NB4 (cell line): ENCODE results near the gene NAXD.

Experiments used
- DNase-seq: peaks from one replicate; pipeline ENCODE4 v3.0.0; 2010; ENCODE audit warnings: low read depth
- H3K4me3 ChIP-seq: one replicate; pipeline ENCODE4 v1.5.1; 2011; ENCODE audit warnings: mild to moderate bottlenecking, low read depth, low read length, moderate library complexity
- CTCF ChIP-seq: IDR thresholded peaks from one replicate; pipeline ENCODE4 v1.5.1; 2012; ENCODE audit warnings: low read depth, low read length
- MYC ChIP-seq: IDR thresholded peaks from 2 replicates; pipeline ENCODE4 v1.6.1; 2011; ENCODE audit warnings: low read depth, low read length
- POLR2A ChIP-seq: IDR thresholded peaks from 2 replicates; pipeline ENCODE4 v1.6.1; 2011; ENCODE audit warnings: mild to moderate bottlenecking; ENCODE audit not compliant: insufficient read length; ENCODE audit errors: extremely low read depth
- TF ChIP-seq, protein P1 (sequence below): IDR thresholded peaks from 2 replicates; pipeline ENCODE4 v1.6.1; 2011; ENCODE audit warnings: low read depth, low read length

The NAXD gene

DNA sequence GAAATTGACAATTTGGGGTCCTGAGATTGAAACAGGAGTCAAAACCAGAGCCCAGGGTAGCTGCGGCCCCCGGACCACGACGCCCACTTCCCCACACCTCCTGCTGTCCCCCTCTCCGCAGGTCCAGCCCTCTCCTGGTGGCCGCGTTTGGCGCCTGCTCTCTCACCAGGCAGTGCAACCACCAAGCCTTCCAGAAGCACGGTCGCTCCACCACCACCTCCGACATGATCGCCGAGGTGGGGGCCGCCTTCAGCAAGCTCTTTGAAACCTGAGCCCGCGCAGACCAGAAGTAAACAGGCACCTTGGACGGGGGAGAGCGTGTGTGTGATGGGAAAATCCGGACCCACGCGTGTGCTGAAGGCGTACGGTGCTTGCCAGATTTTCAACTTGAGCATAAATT lies 22.9 kb downstream of the NAXD start:
- H3K4me3 ChIP-seq, result no peak overlapping the region
- TF ChIP-seq MYC (no peak), CTCF (no peak), POLR2A (no peak)
- TF ChIP-seq, protein P1, sequence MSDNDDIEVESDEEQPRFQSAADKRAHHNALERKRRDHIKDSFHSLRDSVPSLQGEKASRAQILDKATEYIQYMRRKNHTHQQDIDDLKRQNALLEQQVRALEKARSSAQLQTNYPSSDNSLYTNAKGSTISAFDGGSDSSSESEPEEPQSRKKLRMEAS, result no peak
- DNase-seq, result no peak

DNA sequence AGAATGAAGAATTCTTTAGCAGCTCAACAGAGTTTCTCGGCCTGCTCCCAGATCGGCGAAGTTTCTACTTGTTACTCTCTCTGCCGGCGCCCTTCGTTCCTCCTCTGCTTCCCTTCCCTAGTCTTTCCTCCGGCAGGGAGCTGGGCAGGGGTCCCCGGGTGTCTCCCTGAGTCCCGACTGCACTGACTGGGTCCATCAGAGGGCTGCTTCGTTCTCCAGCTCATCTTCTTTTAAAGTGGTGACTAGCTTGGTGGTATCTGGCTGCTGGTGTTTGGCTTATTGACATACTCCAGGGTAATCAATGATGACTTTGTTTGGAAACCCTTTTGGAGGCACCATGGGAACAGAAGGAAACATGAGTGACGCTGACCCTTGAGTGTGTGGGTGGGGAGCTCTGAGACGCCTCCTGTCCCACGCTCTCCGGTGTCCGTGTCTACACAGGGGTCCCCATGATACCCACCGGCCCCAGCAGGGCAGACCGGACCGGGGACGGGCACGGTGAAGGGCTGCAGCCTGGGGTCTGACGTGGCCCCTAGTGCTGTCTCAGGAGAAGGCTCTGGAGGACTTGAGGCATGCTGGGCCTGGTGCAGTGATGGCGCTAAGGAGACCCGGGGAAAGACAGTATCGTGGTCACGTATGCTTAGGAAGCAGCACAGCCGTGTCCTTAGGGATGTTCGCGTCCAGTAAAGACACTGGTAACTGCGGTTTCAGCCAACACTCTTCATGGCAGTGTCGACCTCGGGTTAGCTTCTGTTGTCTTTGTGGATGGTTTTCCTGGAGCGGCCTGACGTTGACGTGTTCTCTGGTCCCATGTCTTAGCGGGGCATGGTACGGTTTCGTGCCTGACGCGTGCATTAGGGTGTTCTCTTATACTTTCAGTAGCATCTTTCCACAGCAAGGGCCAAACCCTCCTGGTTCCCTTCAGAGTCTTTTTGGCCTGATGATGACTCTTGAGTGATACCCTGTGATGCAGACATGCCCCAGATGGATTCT lies 23.8 kb downstream of the NAXD start:
- H3K4me3 ChIP-seq, result no peak overlapping the region
- TF ChIP-seq, protein P1, result no peak
- no peak for DNase-seq

GRCh38 chr13:110639935-110640334 lies 24.6 kb downstream of the NAXD start:
- DNase-seq, result no peak
- TF ChIP-seq CTCF (no peak), MYC (no peak), POLR2A (no peak)
- TF ChIP-seq, protein P1, result no peak
- H3K4me3 ChIP-seq, result no peak overlapping the region

- no peak for TF ChIP-seq CTCF
- no peak for TF ChIP-seq POLR2A
- TF ChIP-seq, protein P1, result no peak
- no peak for TF ChIP-seq MYC
- no peak for DNase-seq
- H3K4me3 ChIP-seq, result no peak overlapping the region
Measured at GRCh38 chr13:110640591-110641029, 25.3 kb downstream of the NAXD start.

GRCh38 chr13:110641055-110642015 lies 26.0 kb downstream of the NAXD start:
- DNase-seq, result no peak
- no peak overlapping the region for H3K4me3 ChIP-seq
- no peak for TF ChIP-seq POLR2A

GRCh38 chr13:110642291-110642981 lies 27.1 kb downstream of the NAXD start:
- no peak for TF ChIP-seq CTCF
- no peak for DNase-seq

More at GRCh38 chr13:110642291-110642981, 27.1 kb downstream of the NAXD start:
- no peak overlapping the region for H3K4me3 ChIP-seq
